HG03175 (cell line): ENCODE measurements around the gene CEP57.
A peak's percentile ranks its signal among the peaks of the same experiment; 100 is the strongest.
"Not testable (repeated sequence)": the region's sequence is repeated elsewhere in the genome, so short reads cannot be mapped to it uniquely, and the experiment has no call there.

Source experiments
- ATAC-seq: cut with Tn5 transposase; IDR thresholded peaks from one replicate; pipeline ENCODE4 v1.9.1; 2021; ENCODE audit warnings: mild to moderate bottlenecking, moderate library complexity; ENCODE audit not compliant: unreplicated experiment

CEP57 gene

GRCh38 chr11:95795627-95796295, 5.5 kb downstream of the CEP57 start:
- no peak for ATAC-seq

- no peak for ATAC-seq
Measured at GRCh38 chr11:95796501-95796900, 6.2 kb downstream of the CEP57 start.

GRCh38 chr11:95799546-95799945, 9.2 kb downstream of the CEP57 start:
- no peak for ATAC-seq

- no peak for ATAC-seq
Measured at GRCh38 chr11:95800438-95800837, 10.1 kb downstream of the CEP57 start.

GRCh38 chr11:95802806-95803205, 12.5 kb downstream of the CEP57 start:
- ATAC-seq = no peak

GRCh38 chr11:95803973-95804372, 13.7 kb downstream of the CEP57 start:
- ATAC-seq = no peak

GRCh38 chr11:95805869-95806268, 15.6 kb downstream of the CEP57 start:
- no peak for ATAC-seq

- ATAC-seq = not testable (repeated sequence)
Measured at GRCh38 chr11:95806464-95806863, 16.2 kb downstream of the CEP57 start.

- not testable (repeated sequence) for ATAC-seq
Measured at GRCh38 chr11:95811052-95811451, 20.8 kb downstream of the CEP57 start.

- ATAC-seq = no peak
Measured at GRCh38 chr11:95816037-95816436, 25.7 kb downstream of the CEP57 start.

- no peak for ATAC-seq
Measured at GRCh38 chr11:95821640-95822039, 31.3 kb downstream of the CEP57 start.

- ATAC-seq = no peak
Measured at GRCh38 chr11:95827696-95828095, 37.4 kb downstream of the CEP57 start.

- no peak for ATAC-seq
Measured at GRCh38 chr11:95829580-95830259, 39.4 kb downstream of the CEP57 start.

- no peak for ATAC-seq
Measured at GRCh38 chr11:95831198-95831883, 41.0 kb downstream of the CEP57 start.

GRCh38 chr11:95832763-95833162, 42.5 kb downstream of the CEP57 start:
- no peak for ATAC-seq

- ATAC-seq = no peak
Measured at GRCh38 chr11:95833378-95833777, 43.1 kb downstream of the CEP57 start.

GRCh38 chr11:95835351-95835750, 45.1 kb downstream of the CEP57 start:
- ATAC-seq = no peak

- peak; percentile 86 for ATAC-seq
Measured at GRCh38 chr11:95835768-95836488, 45.6 kb downstream of the CEP57 start.

GRCh38 chr11:95845167-95845566, 54.9 kb downstream of the CEP57 start:
- ATAC-seq = no peak

- peak; percentile 61 for ATAC-seq
Measured at GRCh38 chr11:95849087-95849825, 59.0 kb downstream of the CEP57 start.

GRCh38 chr11:95850137-95850536, 59.8 kb downstream of the CEP57 start:
- no peak for ATAC-seq
